GM19239 (cell line): ENCODE data around the gene CTNNBL1.
A peak's percentile ranks its signal among the peaks of the same experiment; 100 is the strongest.

Source experiments
- DNase-seq: peaks from one replicate; pipeline ENCODE4 v3.0.0; 2011; ENCODE audit warnings: low spot score; ENCODE audit not compliant: insufficient read length
- FAIRE-seq: peaks from 2 replicates; lab custom pipeline; 2011; peaks lifted over from hg19 to GRCh38; lab: Jason Lieb, UNC

CTNNBL1 gene

GRCh38 chr20:37904008-37904642 is 210.3 kb downstream of the CTNNBL1 start:
- DNase-seq (no peak), FAIRE-seq (no peak)

GRCh38 chr20:37904845-37905373 is 211.1 kb downstream of the CTNNBL1 start:
- DNase-seq (no peak), FAIRE-seq (no peak)

GRCh38 chr20:37905671-37906613 is 212.1 kb downstream of the CTNNBL1 start:
- FAIRE-seq = no peak

GRCh38 chr20:37907330-37907676 is 213.5 kb downstream of the CTNNBL1 start:
- FAIRE-seq = no peak
- no peak for DNase-seq

More at GRCh38 chr20:37905671-37906613, 212.1 kb downstream of the CTNNBL1 start:
- no peak for DNase-seq

- FAIRE-seq (no peak), DNase-seq (no peak)
These were observed 214.0 kb downstream of the CTNNBL1 start for GRCh38 chr20:37907677-37908401.

- FAIRE-seq = no peak
- DNase-seq = no peak
These were observed 217.4 kb downstream of the CTNNBL1 start for GRCh38 chr20:37911261-37911660.

- DNase-seq = no peak
- FAIRE-seq = no peak
These were observed 218.0 kb downstream of the CTNNBL1 start for GRCh38 chr20:37911838-37912281.

GRCh38 chr20:37912874-37913273 is 219.0 kb downstream of the CTNNBL1 start:
- no peak for FAIRE-seq

GRCh38 chr20:37913567-37914366 is 219.9 kb downstream of the CTNNBL1 start:
- FAIRE-seq = no peak

More at GRCh38 chr20:37912874-37913273, 219.0 kb downstream of the CTNNBL1 start:
- no peak for DNase-seq

GRCh38 chr20:37914367-37914671 is 220.5 kb downstream of the CTNNBL1 start:
- FAIRE-seq (no peak), DNase-seq (no peak)

More at GRCh38 chr20:37913567-37914366, 219.9 kb downstream of the CTNNBL1 start:
- no peak for DNase-seq

GRCh38 chr20:37914672-37915433 is 221.0 kb downstream of the CTNNBL1 start:
- FAIRE-seq (no peak), DNase-seq (peak; percentile 51)

GRCh38 chr20:37915434-37915787 is 221.6 kb downstream of the CTNNBL1 start:
- DNase-seq = no peak
- FAIRE-seq = no peak

GRCh38 chr20:37915800-37916570 is 222.2 kb downstream of the CTNNBL1 start:
- FAIRE-seq (no peak), DNase-seq (no peak)

GRCh38 chr20:37917461-37917860 is 223.6 kb downstream of the CTNNBL1 start:
- FAIRE-seq (no peak), DNase-seq (no peak)

GRCh38 chr20:37918035-37918434 is 224.2 kb downstream of the CTNNBL1 start:
- no peak for DNase-seq
- no peak for FAIRE-seq

GRCh38 chr20:37919389-37920040 is 225.7 kb downstream of the CTNNBL1 start:
- FAIRE-seq = no peak

GRCh38 chr20:37920270-37920669 is 226.4 kb downstream of the CTNNBL1 start:
- DNase-seq (no peak), FAIRE-seq (no peak)

More at GRCh38 chr20:37919389-37920040, 225.7 kb downstream of the CTNNBL1 start:
- DNase-seq = no peak
